ENCODE measurements around the gene CNTLN.

The CNTLN gene

DNA sequence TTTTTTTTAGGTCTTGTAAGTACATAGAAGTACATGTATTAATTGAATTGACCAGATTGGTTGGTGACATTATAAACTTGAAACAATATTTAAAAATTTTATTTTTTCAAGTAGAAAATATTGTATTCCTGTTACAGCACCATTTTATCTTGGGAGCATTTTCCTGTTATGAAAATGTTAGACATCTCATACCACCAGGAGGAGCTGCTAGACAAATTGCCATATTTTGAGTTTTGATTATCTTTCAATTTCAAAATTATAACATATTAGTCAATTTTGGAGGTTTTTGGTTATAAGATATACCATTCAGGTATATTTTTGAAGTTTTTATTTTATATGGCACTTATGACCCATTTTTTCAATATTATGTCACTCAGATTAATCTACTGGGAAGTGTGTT, 84.4 kb downstream of the CNTLN start:
- TF ChIP-seq REST (IDR thresholded peaks at IDR 0.05; ENCODE audit: insufficient replicate concordance, low read depth) (no peak), GABPA (IDR thresholded peaks at IDR 0.05; ENCODE audit: low read depth) (no peak), POLR2AphosphoS5 (IDR thresholded peaks at IDR 0.05; ENCODE audit: low read depth) (no peak), SPI1 (IDR thresholded peaks at IDR 0.05; ENCODE audit: borderline replicate concordance, low read depth) (no peak)
- no peaks in the 10 kb centered on the region for H3K27me3 ChIP-seq (ENCODE audit: insufficient read depth, poor library complexity, severe bottlenecking)
- no peak for DNase-seq (ENCODE audit: low read depth in 1 of 2, low spot score in 1 of 2)
- H3K27ac ChIP-seq (replicated peaks) = no peak overlapping the region
- H3K4me3 ChIP-seq (replicated peaks; ENCODE audit: insufficient read depth, low read length) = no peak overlapping the region

DNA sequence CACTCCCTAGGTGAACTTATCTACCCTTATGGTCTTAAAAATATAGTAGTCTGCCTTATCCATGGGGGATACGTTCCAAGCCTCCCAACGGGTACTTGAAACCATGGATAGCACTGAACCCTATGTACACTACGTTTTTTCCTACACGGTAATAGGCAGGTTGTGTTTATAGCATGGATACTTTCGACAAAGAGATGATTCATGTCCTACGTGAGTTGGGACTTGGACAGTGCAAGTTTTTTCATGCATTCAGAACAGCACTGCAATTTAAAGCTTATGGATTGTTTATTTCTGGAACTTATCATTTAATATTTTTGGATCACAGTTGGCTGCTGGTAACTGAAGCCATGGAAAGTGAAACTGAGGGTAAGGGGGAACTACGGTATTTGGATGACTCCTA, 88.1 kb downstream of the CNTLN start:
- Histone ChIP-seq H3K4me3 (replicated peaks; ENCODE audit: insufficient read depth, low read length) (no peak overlapping the region), H3K27ac (replicated peaks) (no peak overlapping the region), H3K27me3 (ENCODE audit: insufficient read depth, poor library complexity, severe bottlenecking) (no peaks in the 10 kb centered on the region)
- no peak for TF ChIP-seq REST (IDR thresholded peaks at IDR 0.05; ENCODE audit: insufficient replicate concordance, low read depth)
- TF ChIP-seq CTCF (IDR thresholded peaks at IDR 0.05; ENCODE audit: insufficient read depth, low read length) = no peak
- no peak for TF ChIP-seq POLR2AphosphoS5 (IDR thresholded peaks at IDR 0.05; ENCODE audit: low read depth)
- no peak for TF ChIP-seq SPI1 (IDR thresholded peaks at IDR 0.05; ENCODE audit: borderline replicate concordance, low read depth)
- no peak for TF ChIP-seq GABPA (IDR thresholded peaks at IDR 0.05; ENCODE audit: low read depth)
- DNase-seq (ENCODE audit: low read depth in 1 of 2, low spot score in 1 of 2) = no peak

GRCh38 chr9:17225407-17225806, 90.6 kb downstream of the CNTLN start:
- no peaks in the 10 kb centered on the region for H3K27me3 ChIP-seq (ENCODE audit: insufficient read depth, poor library complexity, severe bottlenecking)
- H3K4me3 ChIP-seq (replicated peaks; ENCODE audit: insufficient read depth, low read length) = no peak overlapping the region
- no peak for TF ChIP-seq GABPA (IDR thresholded peaks at IDR 0.05; ENCODE audit: low read depth)
- no peak for TF ChIP-seq CTCF (IDR thresholded peaks at IDR 0.05; ENCODE audit: insufficient read depth, low read length)
- TF ChIP-seq REST (IDR thresholded peaks at IDR 0.05; ENCODE audit: insufficient replicate concordance, low read depth) = no peak
- no peak for TF ChIP-seq SPI1 (IDR thresholded peaks at IDR 0.05; ENCODE audit: borderline replicate concordance, low read depth)
- TF ChIP-seq POLR2AphosphoS5 (IDR thresholded peaks at IDR 0.05; ENCODE audit: low read depth) = no peak
- DNase-seq (ENCODE audit: low read depth in 1 of 2, low spot score in 1 of 2) = no peak
- H3K27ac ChIP-seq (replicated peaks) = no peak overlapping the region
